ENCODE measurements around the gene SUSD6. TPM values are rescaled to one million over a fixed set of nuclear protein-coding genes. Genes with fewer than 3 reads are reported as not detected.

SUSD6 gene, protein sequence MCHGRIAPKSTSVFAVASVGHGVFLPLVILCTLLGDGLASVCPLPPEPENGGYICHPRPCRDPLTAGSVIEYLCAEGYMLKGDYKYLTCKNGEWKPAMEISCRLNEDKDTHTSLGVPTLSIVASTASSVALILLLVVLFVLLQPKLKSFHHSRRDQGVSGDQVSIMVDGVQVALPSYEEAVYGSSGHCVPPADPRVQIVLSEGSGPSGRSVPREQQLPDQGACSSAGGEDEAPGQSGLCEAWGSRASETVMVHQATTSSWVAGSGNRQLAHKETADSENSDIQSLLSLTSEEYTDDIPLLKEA
- total RNA-seq = 6.8 and 7.5 TPM in 2 replicates

DNA sequence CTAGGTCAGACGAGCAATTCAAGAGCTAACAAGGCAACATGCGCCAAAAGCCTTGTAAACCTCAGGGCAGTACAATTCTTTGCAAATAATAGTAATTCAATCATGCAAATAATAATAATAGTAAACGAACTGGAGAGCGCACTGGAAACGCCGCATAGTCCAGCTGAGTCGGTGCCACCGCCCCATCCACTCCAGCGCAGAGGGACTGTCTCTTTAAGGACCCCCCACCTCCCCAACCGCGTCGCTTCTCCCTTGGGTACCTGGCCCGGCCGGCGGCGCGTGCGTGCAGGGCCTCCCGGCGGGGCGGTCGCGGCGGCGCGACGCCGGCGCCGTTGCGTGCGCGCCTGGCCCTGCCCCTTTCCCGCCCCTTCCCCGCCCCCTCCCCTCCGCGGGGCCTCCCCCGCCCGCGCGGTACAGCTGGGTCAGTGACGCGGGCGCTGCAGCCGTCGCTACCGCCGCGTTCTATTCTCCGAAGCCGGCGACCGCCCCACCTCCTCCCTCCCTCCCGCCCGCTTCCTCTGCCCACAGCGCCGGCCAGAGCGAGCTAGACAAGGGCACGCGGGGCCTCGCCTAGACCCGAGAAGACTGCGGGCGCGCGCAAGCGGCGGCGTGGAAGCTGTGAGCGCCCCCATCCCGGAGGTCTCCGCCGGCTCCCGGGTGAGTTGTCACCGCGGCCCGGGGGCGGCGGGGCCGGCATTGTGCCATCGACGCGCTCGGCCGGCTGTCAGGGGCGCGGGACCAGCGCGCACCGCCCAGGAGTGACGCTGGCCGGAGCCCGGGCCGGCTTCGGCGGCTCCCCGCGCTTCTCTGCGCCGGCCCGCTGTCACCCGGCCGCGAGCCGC is at the start of gene SUSD6:
Gene SUSD6 (plus strand): TSS at position 425 of the 842 bp plus-strand sequence. CDS start 46,997 bp downstream, outside the sequence.

DNA sequence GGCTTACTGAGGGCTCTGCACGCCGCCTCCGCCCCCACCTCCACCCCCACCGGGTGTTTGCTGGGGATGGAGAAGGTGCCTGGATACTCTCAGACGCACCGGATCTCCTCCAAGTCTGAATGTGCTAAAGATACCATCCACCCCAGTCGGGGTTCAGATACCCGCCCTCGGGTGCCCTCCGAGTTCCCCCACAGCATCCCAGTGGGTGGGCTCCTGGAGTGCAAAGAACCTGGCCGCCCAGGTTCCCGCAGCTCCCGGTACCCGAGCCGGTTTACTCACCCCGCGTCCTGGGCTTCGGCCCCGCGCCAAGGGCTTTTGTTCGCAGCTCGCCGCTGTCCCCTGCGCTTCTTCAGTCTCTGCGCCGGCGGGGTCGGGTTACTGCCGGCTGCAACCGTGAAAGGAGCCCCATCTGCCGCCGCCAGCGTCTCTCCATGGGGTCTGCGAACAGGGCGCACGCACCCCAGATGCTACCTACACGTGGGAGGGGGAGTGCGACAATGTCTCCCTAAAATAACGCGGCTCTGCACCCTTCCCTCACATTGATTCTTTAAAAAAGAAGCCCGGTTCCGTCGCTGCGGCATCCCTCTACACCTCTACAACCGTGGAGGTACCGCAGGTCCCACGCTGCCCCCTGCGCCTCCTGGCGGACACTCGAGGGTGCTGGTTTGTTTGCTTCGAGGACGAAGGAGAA is 37.0 kb upstream of the SUSD6 start, which contains the start of gene CCDC177:
Gene CCDC177 (minus strand): TSS at position 609 of the 691 bp plus-strand sequence. CDS start 1,249 bp downstream, outside the sequence.

Other genes with a start within 250 kb of the SUSD6 start
- 115 and 259 TPM in 2 replicates for gene ERH, start 213.3 kb upstream of the SUSD6 start, total RNA-seq
- gene SLC39A9, start 212.9 kb upstream of the SUSD6 start, total RNA-seq = 150 and 169 TPM in 2 replicates
- under 0.01 TPM in 1 of 2 replicates, not detected in the other for gene PLEKHD1, start 126.9 kb upstream of the SUSD6 start, total RNA-seq
- gene CCDC177, start 36.7 kb upstream of the SUSD6 start, total RNA-seq = under 0.01 TPM in 2 replicates
- 114 and 138 TPM in 2 replicates for gene SRSF5, start 155.5 kb downstream of the SUSD6 start, total RNA-seq
- not detected in 2 replicates for gene SLC10A1, start 185.6 kb downstream of the SUSD6 start, total RNA-seq